Ishikawa (cell line): ENCODE results near the gene CATSPER1.

ENCODE experiments used
- CEBPB ChIP-seq: IDR thresholded peaks from 2 replicates; pipeline ENCODE4 v1.6.1; 2012
- CREB1 ChIP-seq: IDR thresholded peaks from 2 replicates; pipeline ENCODE4 v1.6.1; 2012; ENCODE audit warnings: low read depth
- EGR1 ChIP-seq: IDR thresholded peaks from 2 replicates; pipeline ENCODE4 v1.6.1; 2012
- EP300 ChIP-seq: IDR thresholded peaks from 2 replicates; pipeline ENCODE4 v1.6.1; 2012; ENCODE audit warnings: borderline replicate concordance
- FOXM1 ChIP-seq: IDR thresholded peaks from 2 replicates; pipeline ENCODE4 v1.6.1; 2012; ENCODE audit warnings: low read depth, borderline replicate concordance
- MAX ChIP-seq: IDR thresholded peaks from 2 replicates; pipeline ENCODE4 v1.6.1; 2012
- RAD21 ChIP-seq: IDR thresholded peaks from 2 replicates; pipeline ENCODE4 v1.6.1; 2012; ENCODE audit warnings: low read depth
- REST ChIP-seq: IDR thresholded peaks from 2 replicates; pipeline ENCODE4 v1.6.1; 2012; ENCODE audit warnings: low read depth, mild to moderate bottlenecking
- TAF1 ChIP-seq: IDR thresholded peaks from 2 replicates; pipeline ENCODE4 v1.6.1; 2012; ENCODE audit warnings: low read depth, mild to moderate bottlenecking
- TCF12 ChIP-seq: IDR thresholded peaks from 2 replicates; pipeline ENCODE4 v1.6.1; 2012; ENCODE audit warnings: low read depth
- TEAD4 ChIP-seq: IDR thresholded peaks from 2 replicates; pipeline ENCODE4 v1.6.1; 2012
- USF1 ChIP-seq: IDR thresholded peaks from 2 replicates; pipeline ENCODE4 v1.6.1; 2012
- YY1 ChIP-seq: IDR thresholded peaks from 2 replicates; pipeline ENCODE4 v1.6.1; 2012; ENCODE audit warnings: low read depth

- TF ChIP-seq TEAD4 (no peak), EP300 (no peak), YY1 (no peak), MAX (no peak), FOXM1 (no peak), REST (no peak), USF1 (no peak), CEBPB (no peak), CREB1 (no peak), TAF1 (no peak), RAD21 (no peak), EGR1 (no peak), TCF12 (no peak)
Measured at GRCh38 chr11:65976216-65977176, 49.8 kb downstream of the CATSPER1 start.
